Neural crest cell (in vitro differentiated cells): Measurements from ENCODE around the gene CAPN11. TPM values are rescaled to one million over a fixed set of nuclear protein-coding genes. Genes with fewer than 3 reads are reported as not detected.
"Not testable (repeated sequence)": the region's sequence is repeated elsewhere in the genome, so short reads cannot be mapped to it uniquely, and the experiment has no call there.

Experiments used
- DNase-seq: peaks from one replicate; pipeline ENCODE4 v3.0.0; 2021; ENCODE audit warnings: low read depth, mixed read lengths, low spot score
- H3K27ac Mint-ChIP-seq: one replicate; pipeline ENCODE4 v1.8.0; 2021; ENCODE audit warnings: mild to moderate bottlenecking, mixed read lengths; ENCODE audit not compliant: unreplicated experiment
- H3K27me3 Mint-ChIP-seq: 2 replicates; pipeline ENCODE4 v1.8.0; 2021; ENCODE audit warnings: low read depth, mild to moderate bottlenecking, mixed read lengths
- H3K36me3 Mint-ChIP-seq: 2 replicates; pipeline ENCODE4 v1.8.0; 2021; ENCODE audit warnings: low read depth, mild to moderate bottlenecking, mixed read lengths
- H3K4me1 Mint-ChIP-seq: 2 replicates; pipeline ENCODE4 v1.8.0; 2021; ENCODE audit warnings: mixed read lengths
- H3K4me3 Mint-ChIP-seq: one replicate; pipeline ENCODE4 v1.8.0; 2021; ENCODE audit warnings: mild to moderate bottlenecking, mixed read lengths
- H3K9me3 Mint-ChIP-seq: 2 replicates; pipeline ENCODE4 v1.8.0; 2021; ENCODE audit warnings: mixed read lengths
- total RNA-seq: library from RNA; stranded (reverse); gene quantifications from 2 replicates; pipeline ENCODE4 v1.2.1, GENCODE V29; 2021
- TF ChIP-seq, protein P1 (sequence below): fragments of 200-600 bp; sonication (generic); conservative IDR thresholded peaks from 2 replicates; pipeline ENCODE4 v1.5.0; 2021; ENCODE audit warnings: antibody characterized with exemption, mild to moderate bottlenecking

Gene CAPN11
- total RNA-seq, 1 donor from 2014 or later = not detected

DNA sequence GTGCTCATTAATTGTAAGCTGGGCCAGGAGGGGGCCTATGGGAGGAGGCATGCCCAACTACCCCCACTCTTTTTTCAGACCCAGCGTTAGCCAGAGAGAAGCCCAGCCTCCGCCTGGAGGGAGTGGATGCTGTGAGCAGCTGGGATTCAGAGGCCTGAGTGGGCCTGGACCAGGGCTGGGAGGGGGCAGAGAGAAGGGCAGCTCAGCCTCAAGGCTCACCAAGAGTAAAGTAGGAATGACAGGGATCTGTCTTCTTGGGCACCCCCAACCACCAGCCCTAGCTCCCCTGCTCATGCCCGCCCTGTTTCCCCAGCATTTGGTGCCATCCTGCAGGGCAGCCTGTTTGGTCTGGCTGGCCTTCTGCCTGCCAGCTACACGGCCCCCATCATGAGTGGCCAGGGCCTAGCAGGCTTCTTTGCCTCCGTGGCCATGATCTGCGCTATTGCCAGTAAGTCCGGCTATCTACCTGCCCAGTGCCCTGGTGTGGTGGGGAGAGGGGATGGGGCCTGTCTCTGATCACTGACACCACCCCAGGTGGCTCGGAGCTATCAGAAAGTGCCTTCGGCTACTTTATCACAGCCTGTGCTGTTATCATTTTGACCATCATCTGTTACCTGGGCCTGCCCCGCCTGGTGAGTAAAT is 71.5 kb downstream of the CAPN11 start:
- no peaks in the 10 kb centered on the region for H3K27me3 Mint-ChIP-seq
- H3K4me3 Mint-ChIP-seq = no peak overlapping the region
- H3K9me3 Mint-ChIP-seq = no peaks in the 10 kb centered on the region
- peaks cover 34% of the 10 kb centered on the region for H3K4me1 Mint-ChIP-seq
- no peak overlapping the region for H3K27ac Mint-ChIP-seq
- no peaks in the 10 kb centered on the region for H3K36me3 Mint-ChIP-seq
- no peak for DNase-seq
- TF ChIP-seq, protein P1, sequence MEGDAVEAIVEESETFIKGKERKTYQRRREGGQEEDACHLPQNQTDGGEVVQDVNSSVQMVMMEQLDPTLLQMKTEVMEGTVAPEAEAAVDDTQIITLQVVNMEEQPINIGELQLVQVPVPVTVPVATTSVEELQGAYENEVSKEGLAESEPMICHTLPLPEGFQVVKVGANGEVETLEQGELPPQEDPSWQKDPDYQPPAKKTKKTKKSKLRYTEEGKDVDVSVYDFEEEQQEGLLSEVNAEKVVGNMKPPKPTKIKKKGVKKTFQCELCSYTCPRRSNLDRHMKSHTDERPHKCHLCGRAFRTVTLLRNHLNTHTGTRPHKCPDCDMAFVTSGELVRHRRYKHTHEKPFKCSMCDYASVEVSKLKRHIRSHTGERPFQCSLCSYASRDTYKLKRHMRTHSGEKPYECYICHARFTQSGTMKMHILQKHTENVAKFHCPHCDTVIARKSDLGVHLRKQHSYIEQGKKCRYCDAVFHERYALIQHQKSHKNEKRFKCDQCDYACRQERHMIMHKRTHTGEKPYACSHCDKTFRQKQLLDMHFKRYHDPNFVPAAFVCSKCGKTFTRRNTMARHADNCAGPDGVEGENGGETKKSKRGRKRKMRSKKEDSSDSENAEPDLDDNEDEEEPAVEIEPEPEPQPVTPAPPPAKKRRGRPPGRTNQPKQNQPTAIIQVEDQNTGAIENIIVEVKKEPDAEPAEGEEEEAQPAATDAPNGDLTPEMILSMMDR = no peak

DNA sequence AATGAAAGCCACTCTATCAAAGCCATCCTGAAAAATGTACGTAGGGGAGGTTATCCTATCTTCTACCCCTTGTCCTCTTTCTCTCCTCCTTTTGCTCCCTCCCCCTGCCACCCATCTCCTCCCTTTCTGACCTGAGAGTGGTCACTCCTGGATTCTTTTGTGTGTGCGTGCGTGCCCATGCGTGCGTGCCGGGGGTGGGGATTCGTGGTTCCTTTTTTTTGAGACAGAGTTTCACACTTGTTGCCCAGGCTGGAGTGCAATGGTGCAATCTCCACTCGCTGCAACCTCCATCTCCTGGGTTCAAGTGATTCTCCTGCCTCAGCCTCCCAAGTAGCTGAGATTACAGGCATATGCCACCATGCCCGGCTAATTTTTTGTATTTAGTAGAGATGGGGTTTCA is 72.8 kb downstream of the CAPN11 start:
- peaks cover 32% of the 10 kb centered on the region for H3K4me1 Mint-ChIP-seq
- not testable (repeated sequence) for H3K27ac Mint-ChIP-seq, DNase-seq, H3K4me3 Mint-ChIP-seq, H3K9me3 Mint-ChIP-seq, H3K27me3 Mint-ChIP-seq, H3K36me3 Mint-ChIP-seq

DNA sequence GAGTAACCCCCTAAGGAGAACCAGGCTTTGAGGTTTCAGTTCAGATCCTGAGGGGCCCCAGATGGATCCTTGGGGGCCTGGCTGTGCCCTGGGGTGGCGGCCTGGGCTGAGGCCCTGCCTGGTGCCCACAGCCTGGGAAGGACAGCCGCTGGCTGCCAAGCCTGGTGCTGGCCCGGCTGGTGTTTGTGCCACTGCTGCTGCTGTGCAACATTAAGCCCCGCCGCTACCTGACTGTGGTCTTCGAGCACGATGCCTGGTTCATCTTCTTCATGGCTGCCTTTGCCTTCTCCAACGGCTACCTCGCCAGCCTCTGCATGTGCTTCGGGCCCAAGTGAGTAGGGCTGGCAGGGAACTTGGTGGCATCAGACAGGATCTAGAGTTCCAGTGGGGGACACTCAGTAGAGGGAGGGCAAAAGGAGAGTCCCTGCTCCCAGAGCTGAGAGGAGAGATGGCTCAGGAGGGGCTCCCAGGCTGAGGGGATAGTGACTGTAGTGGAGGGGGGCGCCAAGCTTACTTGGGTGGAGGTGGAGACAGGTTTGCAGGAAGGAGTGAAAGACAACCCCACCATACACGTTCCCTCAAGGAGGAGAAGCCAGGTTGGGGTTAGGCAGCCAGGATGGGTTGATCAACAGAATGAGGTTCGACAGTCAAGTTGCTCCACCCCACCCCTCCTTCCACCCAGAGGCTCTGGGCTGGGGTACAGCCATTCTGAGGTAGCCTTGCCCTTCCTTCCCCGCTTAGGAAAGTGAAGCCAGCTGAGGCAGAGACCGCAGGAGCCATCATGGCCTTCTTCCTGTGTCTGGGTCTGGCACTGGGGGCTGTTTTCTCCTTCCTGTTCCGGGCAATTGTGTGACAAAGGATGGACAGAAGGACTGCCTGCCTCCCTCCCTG is 74.3 kb downstream of the CAPN11 start:
- H3K27me3 Mint-ChIP-seq = no peaks in the 10 kb centered on the region
- TF ChIP-seq, protein P1 = no peak
- no peak for DNase-seq
- no peaks in the 10 kb centered on the region for H3K36me3 Mint-ChIP-seq
- H3K4me1 Mint-ChIP-seq = peaks cover 28% of the 10 kb centered on the region
- no peaks in the 10 kb centered on the region for H3K9me3 Mint-ChIP-seq
- H3K4me3 Mint-ChIP-seq = no peak overlapping the region
- H3K27ac Mint-ChIP-seq = no peak overlapping the region

DNA sequence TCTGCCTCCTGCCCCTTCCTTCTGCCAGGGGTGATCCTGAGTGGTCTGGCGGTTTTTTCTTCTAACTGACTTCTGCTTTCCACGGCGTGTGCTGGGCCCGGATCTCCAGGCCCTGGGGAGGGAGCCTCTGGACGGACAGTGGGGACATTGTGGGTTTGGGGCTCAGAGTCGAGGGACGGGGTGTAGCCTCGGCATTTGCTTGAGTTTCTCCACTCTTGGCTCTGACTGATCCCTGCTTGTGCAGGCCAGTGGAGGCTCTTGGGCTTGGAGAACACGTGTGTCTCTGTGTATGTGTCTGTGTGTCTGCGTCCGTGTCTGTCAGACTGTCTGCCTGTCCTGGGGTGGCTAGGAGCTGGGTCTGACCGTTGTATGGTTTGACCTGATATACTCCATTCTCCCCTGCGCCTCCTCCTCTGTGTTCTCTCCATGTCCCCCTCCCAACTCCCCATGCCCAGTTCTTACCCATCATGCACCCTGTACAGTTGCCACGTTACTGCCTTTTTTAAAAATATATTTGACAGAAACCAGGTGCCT is 75.0 kb downstream of the CAPN11 start:
- Mint-ChIP-seq H3K27me3 (no peaks in the 10 kb centered on the region), H3K4me3 (no peak overlapping the region), H3K27ac (no peak overlapping the region), H3K4me1 (peaks cover 35% of the 10 kb centered on the region), H3K36me3 (no peaks in the 10 kb centered on the region), H3K9me3 (no peaks in the 10 kb centered on the region)
- no peak for DNase-seq
- TF ChIP-seq, protein P1 = no peak

Other genes starting within 250 kb of the CAPN11 start
- gene MRPL14, start 31.4 kb upstream of the CAPN11 start, total RNA-seq = 62.9 and 65.5 TPM in 2 replicates
- gene TMEM63B, start 31.3 kb upstream of the CAPN11 start, total RNA-seq = 47.0 and 51.2 TPM in 2 replicates
- gene MYMX, start 58.1 kb downstream of the CAPN11 start, total RNA-seq = not detected in 2 replicates
- gene SLC29A1, start 64.8 kb downstream of the CAPN11 start, total RNA-seq = 54.8 and 55.0 TPM in 2 replicates
- gene HSP90AB1, start 88.3 kb downstream of the CAPN11 start, total RNA-seq = 1,508 and 1,541 TPM in 2 replicates
- 70.5 and 77.7 TPM in 2 replicates for gene SLC35B2, start 98.7 kb downstream of the CAPN11 start, total RNA-seq
- 16.1 and 20.2 TPM in 2 replicates for gene NFKBIE, start 106.7 kb downstream of the CAPN11 start, total RNA-seq
- 19.0 and 21.2 TPM in 2 replicates for gene TMEM151B, start 111.6 kb downstream of the CAPN11 start, total RNA-seq
- 32.1 and 33.6 TPM in 2 replicates for gene AARS2, start 154.5 kb downstream of the CAPN11 start, total RNA-seq
- gene SPATS1, start 183.8 kb downstream of the CAPN11 start, total RNA-seq = not detected in 2 replicates
- 36.2 and 39.0 TPM in 2 replicates for gene CDC5L, start 228.9 kb downstream of the CAPN11 start, total RNA-seq